Coronary artery (tissue), 2 donors: ENCODE measurements around the gene THAP8.

ENCODE experiments used
- DNase-seq: peaks from one replicate; pipeline ENCODE4 v3.0.0-alpha.2; 2017; ENCODE audit warnings: low spot score
- H3K27ac ChIP-seq, 2 donors: fragments of 200-600 bp; sonication (generic); one replicate each; pipeline ENCODE4 v1.5.1; 2016 to 2019
- H3K4me3 ChIP-seq: fragments of 200-600 bp; sonication (generic); 2 replicates; pipeline ENCODE4 v1.5.1; 2016; ENCODE audit warnings: mild to moderate bottlenecking, moderate library complexity
- TF ChIP-seq, protein P1 (sequence below): fragments of 200-600 bp; sonication (generic); IDR thresholded peaks from one replicate; pipeline ENCODE4 v1.5.1; 2019; ENCODE audit warnings: antibody characterized with exemption

Gene THAP8

DNA sequence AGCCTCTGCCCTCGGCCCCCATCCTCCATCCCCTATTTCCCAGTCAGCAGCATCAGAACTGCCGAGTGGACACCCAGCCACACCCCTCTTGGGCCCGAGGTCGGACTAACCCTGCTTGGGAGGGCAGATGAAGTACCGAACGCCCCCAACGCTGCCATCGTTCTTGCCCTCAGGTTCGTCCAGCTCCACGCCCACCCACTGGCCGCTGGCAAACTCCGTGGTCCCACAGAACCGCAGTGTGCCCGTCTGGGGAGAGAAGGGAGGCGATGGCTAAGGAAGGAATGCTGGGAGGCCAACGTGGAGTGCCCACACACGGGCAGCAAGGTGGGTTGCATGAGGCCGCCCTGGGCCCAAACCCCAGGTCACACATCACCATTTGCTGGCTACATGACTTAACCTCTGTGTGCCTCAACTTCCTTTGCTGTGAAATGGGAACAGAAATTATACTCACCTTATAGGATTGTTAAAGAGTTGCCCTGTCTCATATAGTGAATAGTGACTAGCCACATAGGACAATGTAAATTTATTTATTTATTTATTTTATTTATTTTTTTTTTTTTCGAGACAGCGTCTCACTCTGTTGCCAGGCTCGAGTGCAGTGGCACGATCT lies 34.9 kb downstream of the THAP8 start:
- no peak for DNase-seq
- no peak overlapping the region for H3K27ac ChIP-seq
- TF ChIP-seq, protein P1, sequence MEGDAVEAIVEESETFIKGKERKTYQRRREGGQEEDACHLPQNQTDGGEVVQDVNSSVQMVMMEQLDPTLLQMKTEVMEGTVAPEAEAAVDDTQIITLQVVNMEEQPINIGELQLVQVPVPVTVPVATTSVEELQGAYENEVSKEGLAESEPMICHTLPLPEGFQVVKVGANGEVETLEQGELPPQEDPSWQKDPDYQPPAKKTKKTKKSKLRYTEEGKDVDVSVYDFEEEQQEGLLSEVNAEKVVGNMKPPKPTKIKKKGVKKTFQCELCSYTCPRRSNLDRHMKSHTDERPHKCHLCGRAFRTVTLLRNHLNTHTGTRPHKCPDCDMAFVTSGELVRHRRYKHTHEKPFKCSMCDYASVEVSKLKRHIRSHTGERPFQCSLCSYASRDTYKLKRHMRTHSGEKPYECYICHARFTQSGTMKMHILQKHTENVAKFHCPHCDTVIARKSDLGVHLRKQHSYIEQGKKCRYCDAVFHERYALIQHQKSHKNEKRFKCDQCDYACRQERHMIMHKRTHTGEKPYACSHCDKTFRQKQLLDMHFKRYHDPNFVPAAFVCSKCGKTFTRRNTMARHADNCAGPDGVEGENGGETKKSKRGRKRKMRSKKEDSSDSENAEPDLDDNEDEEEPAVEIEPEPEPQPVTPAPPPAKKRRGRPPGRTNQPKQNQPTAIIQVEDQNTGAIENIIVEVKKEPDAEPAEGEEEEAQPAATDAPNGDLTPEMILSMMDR: no peak
- H3K4me3 ChIP-seq: no peak overlapping the region

DNA sequence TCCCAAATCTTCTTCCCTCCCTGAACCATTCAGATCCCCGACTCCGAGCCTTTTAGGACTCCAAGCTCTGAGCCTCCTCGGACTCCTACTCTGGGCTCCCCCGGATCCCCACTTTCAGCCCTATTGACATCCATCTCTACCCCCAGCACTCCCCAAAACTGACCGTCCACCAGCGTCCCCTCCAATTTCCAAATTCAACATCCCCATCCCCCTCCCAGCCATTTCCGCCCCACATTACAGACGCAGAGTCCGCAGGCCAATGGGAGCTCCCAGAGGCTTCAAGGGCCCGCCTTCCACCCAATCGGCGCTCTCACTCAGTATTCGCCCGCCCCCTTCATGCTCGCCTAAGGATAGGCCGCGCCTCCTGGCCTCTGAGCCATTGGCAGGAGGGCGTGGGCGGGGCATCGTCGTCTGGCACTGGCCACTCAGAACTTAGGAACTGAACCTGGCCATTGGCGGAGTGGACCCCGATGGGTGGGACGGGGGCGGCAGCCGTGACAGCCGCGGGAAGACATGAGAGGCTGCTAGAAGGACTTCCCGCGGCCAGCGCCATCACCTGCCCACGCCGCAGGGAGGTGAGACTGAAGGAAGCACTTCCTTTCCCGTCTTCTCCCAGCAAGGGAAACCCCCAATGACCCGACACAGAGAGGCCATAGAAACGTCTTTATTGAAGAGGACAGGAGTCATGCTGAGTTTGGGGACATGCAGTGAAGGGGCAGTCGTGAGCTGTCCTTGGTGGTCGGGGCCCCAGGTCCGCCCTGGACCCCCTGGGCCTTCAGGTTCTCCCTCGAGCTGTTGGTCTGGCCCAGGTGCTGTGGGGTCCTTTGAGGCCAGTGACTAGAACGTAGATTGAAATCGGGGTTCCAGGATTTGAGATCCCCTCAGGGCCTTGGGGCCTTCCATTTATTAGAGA lies 39.8 kb downstream of the THAP8 start, which contains the start of gene ALKBH6:
ALKBH6 (minus strand) TSS at position 202 of the 913 bp plus-strand sequence. CDS start 816 bp downstream, outside the sequence.
- H3K4me3 ChIP-seq: peak within 1 kb of the TSS; percentile 84
- TF ChIP-seq, protein P1: no peak
- peak; percentile 99 for DNase-seq
- peak within 1 kb of the TSS; percentile 76 to 87 for H3K27ac ChIP-seq

DNA sequence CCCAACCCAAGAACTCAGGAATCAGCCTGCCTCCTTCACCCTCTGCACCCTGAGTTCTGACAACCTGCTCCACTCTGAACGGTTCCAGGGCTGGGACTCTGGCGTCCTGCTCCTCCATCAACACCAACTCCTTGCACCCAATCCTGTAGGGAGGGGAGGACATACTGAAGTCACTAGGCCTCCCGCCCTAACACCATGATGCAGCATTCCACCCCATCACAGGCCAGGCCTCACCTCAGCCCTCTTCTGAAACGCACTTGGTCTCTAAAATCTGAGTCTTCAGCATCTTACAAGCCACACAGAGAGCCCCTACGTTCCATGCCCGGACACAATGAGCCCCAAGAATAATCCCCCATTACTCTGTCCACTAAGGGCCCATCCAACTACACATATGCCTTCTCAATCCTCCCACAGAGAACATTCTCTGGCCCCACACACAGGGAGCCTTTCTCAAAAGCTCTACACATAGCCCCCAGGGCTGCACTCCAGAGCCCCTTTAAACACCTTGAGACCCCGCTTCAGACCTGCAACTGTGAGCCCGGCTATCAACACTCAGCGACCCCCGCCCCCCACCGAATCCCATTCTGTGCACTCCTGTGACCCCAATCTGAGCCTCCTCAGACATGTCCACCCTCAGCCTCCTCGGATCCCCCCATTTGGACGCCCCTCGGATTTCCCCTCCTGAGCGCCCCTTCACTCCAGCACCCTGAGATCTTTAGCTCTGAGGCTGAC lies 40.6 kb downstream of the THAP8 start:
- Histone ChIP-seq H3K27ac (peak overlapping the region; percentile 76 to 87), H3K4me3 (peak overlapping the region; percentile 84)
- DNase-seq: no peak
- TF ChIP-seq, protein P1: no peak

DNA sequence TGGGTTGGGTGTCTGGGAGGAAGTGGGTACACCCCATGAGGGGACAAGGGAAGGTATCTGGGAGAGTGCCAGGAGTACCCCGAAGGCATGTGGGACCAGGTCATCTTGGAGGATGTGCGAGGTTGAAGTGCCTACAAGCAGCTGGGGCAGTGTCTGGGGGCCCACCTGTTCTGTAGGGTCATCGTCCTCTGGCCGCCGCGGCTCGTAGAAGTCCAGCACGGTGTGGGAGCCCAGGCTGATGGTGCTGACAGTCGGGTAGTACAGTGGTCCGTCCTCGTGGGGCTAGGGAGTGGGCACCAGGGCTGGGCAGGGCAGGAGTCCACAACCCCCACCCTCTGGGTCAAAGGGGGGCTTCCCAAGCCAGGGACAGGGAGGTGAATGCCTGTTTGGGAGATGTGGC lies 43.7 kb downstream of the THAP8 start:
- TF ChIP-seq, protein P1: no peak
- no peak overlapping the region for H3K27ac ChIP-seq
- H3K4me3 ChIP-seq: no peak overlapping the region
- no peak for DNase-seq

DNA sequence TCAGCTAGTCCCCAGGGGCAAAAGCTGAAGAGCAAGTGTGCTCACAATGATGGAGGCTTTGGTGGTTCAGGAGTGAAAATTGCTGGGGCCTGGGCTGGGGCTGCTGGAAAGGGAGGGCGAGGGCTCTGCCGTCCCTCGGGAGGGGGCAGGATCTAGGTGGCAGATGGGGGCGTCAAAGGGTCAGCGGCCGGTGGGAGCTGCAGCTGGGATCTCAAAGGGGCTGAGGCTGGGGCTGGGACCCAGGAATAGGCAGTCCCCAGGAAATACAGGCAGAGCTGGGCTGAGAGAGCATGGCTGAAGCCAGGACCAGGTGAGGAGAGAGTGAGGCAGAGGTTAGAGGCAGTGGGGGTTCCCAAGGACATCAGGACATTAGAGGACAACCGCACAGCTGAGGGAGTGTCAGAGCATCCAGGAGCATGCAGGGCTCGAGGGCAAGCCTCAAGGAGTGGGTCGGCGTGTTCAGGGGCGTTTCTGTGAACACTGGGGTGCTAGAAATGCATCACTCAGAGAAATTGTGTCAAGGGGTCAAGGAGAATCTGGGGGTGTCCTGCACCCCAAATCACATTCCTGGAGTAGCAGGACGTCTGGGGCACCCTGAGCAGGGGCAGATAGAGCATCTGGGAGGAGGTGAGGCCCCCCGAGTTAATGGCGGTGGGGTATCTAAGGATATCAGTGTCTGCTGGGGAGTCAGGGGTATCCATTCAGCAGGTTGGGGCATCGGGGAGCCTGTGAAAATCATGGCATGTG lies 44.3 kb downstream of the THAP8 start:
- TF ChIP-seq, protein P1: no peak
- Histone ChIP-seq H3K27ac (peak overlapping the region; percentile 29 to 83), H3K4me3 (peak overlapping the region; percentile 67)
- no peak for DNase-seq

DNA sequence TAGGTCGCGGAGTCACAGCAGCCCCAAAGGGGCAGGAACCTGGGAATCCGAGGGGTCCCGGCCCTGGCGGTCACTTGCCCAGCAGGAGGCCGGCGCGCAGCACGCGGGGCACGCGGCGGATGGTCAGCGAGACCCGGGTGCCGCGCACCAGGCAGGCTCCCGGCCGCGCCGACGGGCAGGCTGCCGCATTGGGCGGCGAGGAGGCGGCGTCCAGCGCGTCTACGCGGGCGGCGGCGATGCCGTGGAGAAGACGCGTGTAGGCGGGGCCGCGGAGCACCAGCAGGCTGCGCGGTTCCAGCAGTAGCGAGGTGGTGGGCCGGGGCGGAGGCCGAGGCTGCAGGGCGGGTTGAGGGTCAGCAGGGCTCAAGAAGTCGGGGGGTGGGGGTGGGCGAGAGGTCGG lies 44.9 kb downstream of the THAP8 start:
- no peak for DNase-seq
- Histone ChIP-seq H3K27ac (peak overlapping the region; percentile 29 to 83), H3K4me3 (peak overlapping the region; percentile 67)
- TF ChIP-seq, protein P1: no peak
